GM23338 (cell line): ENCODE data around the gene CCDC40. TPM values are rescaled to one million over a fixed set of nuclear protein-coding genes. Genes with fewer than 3 reads are reported as not detected.

Experiments
- ATAC-seq: fragments of 200-7000 bp; cut with Tn5 transposase; 3 replicates; pipeline ENCODE4 v1.9.1; 2020
- DNase-seq: peaks from one replicate; pipeline ENCODE4 v3.0.0-alpha.2; 2015; ENCODE audit warnings: low spot score
- H2AFZ ChIP-seq: fragments of 200-600 bp; sonication (generic); 2 replicates; pipeline ENCODE4 v1.8.0; 2016; ENCODE audit warnings: antibody characterized with exemption, mild to moderate bottlenecking, moderate library complexity
- H3F3A ChIP-seq: fragments of 200-600 bp; sonication (generic); replicated peaks from 2 replicates; pipeline ENCODE4 v1.8.0; 2017; ENCODE audit warnings: antibody characterized with exemption, mixed run types, low read depth
- H3K27ac ChIP-seq: fragments of 200-600 bp; sonication (generic); 2 replicates; pipeline ENCODE4 v1.6.1; 2016; ENCODE audit warnings: low read depth
- H3K27me3 ChIP-seq: fragments of 200-600 bp; sonication (generic); 2 replicates; pipeline ENCODE4 v1.8.0; 2016; ENCODE audit warnings: mild to moderate bottlenecking, mixed run types, moderate library complexity; ENCODE audit not compliant: insufficient read depth
- H3K36me3 ChIP-seq: fragments of 200-600 bp; sonication (generic); 2 replicates; pipeline ENCODE4 v1.8.0; 2016; ENCODE audit warnings: mild to moderate bottlenecking; ENCODE audit not compliant: insufficient read depth
- H3K4me1 ChIP-seq: fragments of 200-600 bp; sonication (generic); 2 replicates; pipeline ENCODE4 v1.8.0; 2016; ENCODE audit warnings: mild to moderate bottlenecking, moderate library complexity; ENCODE audit not compliant: insufficient read depth
- H3K4me2 ChIP-seq: fragments of 200-600 bp; sonication (generic); 2 replicates; pipeline ENCODE4 v1.7.1; 2017; ENCODE audit warnings: mixed run types
- H3K4me3 ChIP-seq: fragments of 200-600 bp; sonication (generic); 2 replicates; pipeline ENCODE4 v1.6.1; 2016; ENCODE audit warnings: mixed run types
- H3K79me2 ChIP-seq: fragments of 200-600 bp; sonication (generic); replicated peaks from 2 replicates; pipeline ENCODE4 v1.8.0; 2017; ENCODE audit warnings: mild to moderate bottlenecking; ENCODE audit not compliant: insufficient read depth
- H3K9me2 ChIP-seq: fragments of 200-600 bp; sonication (generic); 2 replicates; pipeline ENCODE4 v1.8.0; 2017; ENCODE audit not compliant: insufficient read depth
- H4K20me1 ChIP-seq: fragments of 200-600 bp; sonication (generic); replicated peaks from 2 replicates; pipeline ENCODE4 v1.8.0; 2017; ENCODE audit warnings: mild to moderate bottlenecking; ENCODE audit not compliant: insufficient read depth
- H3K27ac Mint-ChIP-seq: 2 replicates; pipeline ENCODE4 v1.8.0; 2020; ENCODE audit warnings: inconsistent platforms, mild to moderate bottlenecking, moderate library complexity, mixed read lengths
- H3K27me3 Mint-ChIP-seq: 3 replicates; pipeline ENCODE4 v1.8.0; 2022; ENCODE audit warnings: low read depth, mild to moderate bottlenecking, moderate library complexity, mixed read lengths, inconsistent platforms; ENCODE audit not compliant: insufficient read depth, poor library complexity
- H3K36me3 Mint-ChIP-seq: 3 replicates; pipeline ENCODE4 v1.8.0; 2021; ENCODE audit warnings: low read depth, mild to moderate bottlenecking, inconsistent platforms, moderate library complexity, mixed read lengths
- H3K4me1 Mint-ChIP-seq: 3 replicates; pipeline ENCODE4 v1.8.0; 2020; ENCODE audit warnings: mild to moderate bottlenecking, inconsistent platforms, mixed read lengths
- H3K4me3 Mint-ChIP-seq: 3 replicates; pipeline ENCODE4 v1.8.0; 2021; ENCODE audit warnings: moderate library complexity, mild to moderate bottlenecking, inconsistent platforms, mixed read lengths
- H3K9me3 Mint-ChIP-seq: 3 replicates; pipeline ENCODE4 v1.8.0; 2020; ENCODE audit warnings: moderate library complexity, mild to moderate bottlenecking, inconsistent platforms, mixed read lengths
- CREB1 ChIP-seq: fragments of 250-450 bp; sonication (Bioruptor Pico); IDR thresholded peaks from 2 replicates; pipeline ENCODE4 v1.5.0; 2020; ENCODE audit warnings: low read depth, mild to moderate bottlenecking, moderate library complexity
- EZH2 ChIP-seq: fragments of 200-600 bp; sonication (generic); IDR thresholded peaks from one replicate; pipeline ENCODE4 v1.8.0; 2017; ENCODE audit warnings: antibody characterized with exemption, mild to moderate bottlenecking, low read depth; ENCODE audit not compliant: unreplicated experiment
- EZH2phosphoT487 ChIP-seq: fragments of 200-600 bp; sonication (generic); IDR thresholded peaks from one replicate; pipeline ENCODE4 v1.8.1; 2018; ENCODE audit warnings: antibody characterized with exemption; ENCODE audit not compliant: unreplicated experiment
- JUNB ChIP-seq: IDR thresholded peaks from one replicate; pipeline ENCODE4 v1.6.1; 2016; ENCODE audit warnings: antibody characterized with exemption; ENCODE audit not compliant: unreplicated experiment
- NANOG ChIP-seq: IDR thresholded peaks from 2 replicates; pipeline ENCODE4 v1.6.1; 2016; ENCODE audit warnings: antibody characterized with exemption, borderline replicate concordance
- POLR2AphosphoS5 ChIP-seq: IDR thresholded peaks from 2 replicates; pipeline ENCODE4 v1.6.1; 2016; ENCODE audit warnings: antibody characterized with exemption, low read depth
- STAT1 ChIP-seq: IDR thresholded peaks from one replicate; pipeline ENCODE4 v1.6.1; 2016; ENCODE audit warnings: antibody characterized with exemption; ENCODE audit not compliant: unreplicated experiment
- ZNF114 ChIP-seq: fragments of 250-450 bp; sonication (Bioruptor Pico); IDR thresholded peaks from 2 replicates; pipeline ENCODE4 v1.5.0; 2020; ENCODE audit warnings: mild to moderate bottlenecking, moderate library complexity
- ZNF331 ChIP-seq: fragments of 250-450 bp; sonication (Bioruptor Pico); IDR thresholded peaks from 2 replicates; pipeline ENCODE4 v1.5.0; 2020; ENCODE audit warnings: low read depth, mild to moderate bottlenecking, moderate library complexity
- polyA plus RNA-seq: library from polyadenylated mRNA; unstranded; fragments of >200 nt; fragmentation: Nextera tagmentation; extraction: Ambion mirVana; gene quantifications from 2 replicates; pipeline ENCODE4 v1.2.1, GENCODE V29; 2016
- total RNA-seq: library from RNA; depleted of rRNA; stranded (reverse); fragments of >200 nt; shearing (Covaris generic); gene quantifications from 2 replicates; pipeline ENCODE4 v1.2.3, GENCODE V29; 2014
- TF ChIP-seq, protein P1 (sequence below): IDR thresholded peaks from 2 replicates; pipeline ENCODE4 v1.6.1; 2016; ENCODE audit warnings: antibody characterized with exemption
- TF ChIP-seq, protein P2 (sequence below): IDR thresholded peaks from one replicate; pipeline ENCODE4 v1.6.1; 2018; ENCODE audit warnings: antibody characterized with exemption; ENCODE audit not compliant: unreplicated experiment
- TF ChIP-seq, protein P3 (sequence below), 2 experiments: fragments of 200-600 bp in 1 of 2; sonication (generic) in 1 of 2; conservative IDR thresholded peaks; 2 replicates each; pipeline versions ENCODE4 v1.5.1 to v1.6.1; 2016 to 2017; ENCODE audit warnings: antibody characterized with exemption in 2 of 2, low read depth in 2 of 2, mild to moderate bottlenecking in 2 of 2, moderate library complexity in 1 of 2
- TF ChIP-seq, protein P4 (sequence below): fragments of 250-450 bp; sonication (Bioruptor Pico); IDR thresholded peaks from 2 replicates; pipeline ENCODE4 v1.5.0; 2020; ENCODE audit warnings: mild to moderate bottlenecking, moderate library complexity

The CCDC40 gene
- total and polyA plus RNA-seq, 2 experiments from 2014 or later, result 7.6 to 8.1 TPM

DNA sequence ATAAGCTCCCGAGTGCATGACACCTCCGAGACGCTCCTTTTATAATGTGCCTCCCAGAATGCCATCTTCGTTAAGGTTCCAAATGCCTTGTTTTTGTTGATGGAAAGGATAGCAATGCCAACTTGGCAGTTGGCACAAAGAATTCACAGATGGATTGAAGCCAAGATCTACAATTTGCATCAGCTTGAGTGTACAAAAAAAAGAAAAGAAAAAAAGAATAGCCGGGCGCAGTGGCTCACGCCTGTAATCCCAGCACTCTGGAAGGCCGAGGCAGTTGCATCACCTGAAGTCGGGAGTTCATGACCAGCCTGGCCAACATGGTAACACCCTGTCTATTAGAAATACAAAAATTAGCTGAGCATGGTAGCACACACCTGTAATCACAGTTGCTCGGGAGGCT lies 8.4 kb upstream of the CCDC40 start:
- Histone ChIP-seq H4K20me1 (peaks cover 57% of the 10 kb centered on the region), H3K79me2 (peaks cover 96% of the 10 kb centered on the region), H3K27ac (no peak overlapping the region), H2AFZ (no peak overlapping the region), H3K4me3 (no peak overlapping the region), H3K4me1 (peaks cover 30% of the 10 kb centered on the region), H3K36me3 (no peaks in the 10 kb centered on the region), H3F3A (peaks cover 2% of the 10 kb centered on the region; the same call in 1 of the 2 replicates), H3K9me2 (no peaks in the 10 kb centered on the region), H3K4me2 (no peak overlapping the region), H3K27me3 (no peaks in the 10 kb centered on the region)
- Mint-ChIP-seq H3K4me1 (peaks cover 50% of the 10 kb centered on the region), H3K36me3 (no peaks in the 10 kb centered on the region), H3K9me3 (no peaks in the 10 kb centered on the region), H3K4me3 (no peak overlapping the region), H3K27me3 (no peaks in the 10 kb centered on the region), H3K27ac (no peak overlapping the region)
- no peak for ATAC-seq
- DNase-seq, result no peak
- TF ChIP-seq, protein P1, sequence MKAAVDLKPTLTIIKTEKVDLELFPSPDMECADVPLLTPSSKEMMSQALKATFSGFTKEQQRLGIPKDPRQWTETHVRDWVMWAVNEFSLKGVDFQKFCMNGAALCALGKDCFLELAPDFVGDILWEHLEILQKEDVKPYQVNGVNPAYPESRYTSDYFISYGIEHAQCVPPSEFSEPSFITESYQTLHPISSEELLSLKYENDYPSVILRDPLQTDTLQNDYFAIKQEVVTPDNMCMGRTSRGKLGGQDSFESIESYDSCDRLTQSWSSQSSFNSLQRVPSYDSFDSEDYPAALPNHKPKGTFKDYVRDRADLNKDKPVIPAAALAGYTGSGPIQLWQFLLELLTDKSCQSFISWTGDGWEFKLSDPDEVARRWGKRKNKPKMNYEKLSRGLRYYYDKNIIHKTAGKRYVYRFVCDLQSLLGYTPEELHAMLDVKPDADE, result no peak
- TF ChIP-seq ZNF114 (CRISPR knock-in tag), result no peak
- TF ChIP-seq, protein P2, sequence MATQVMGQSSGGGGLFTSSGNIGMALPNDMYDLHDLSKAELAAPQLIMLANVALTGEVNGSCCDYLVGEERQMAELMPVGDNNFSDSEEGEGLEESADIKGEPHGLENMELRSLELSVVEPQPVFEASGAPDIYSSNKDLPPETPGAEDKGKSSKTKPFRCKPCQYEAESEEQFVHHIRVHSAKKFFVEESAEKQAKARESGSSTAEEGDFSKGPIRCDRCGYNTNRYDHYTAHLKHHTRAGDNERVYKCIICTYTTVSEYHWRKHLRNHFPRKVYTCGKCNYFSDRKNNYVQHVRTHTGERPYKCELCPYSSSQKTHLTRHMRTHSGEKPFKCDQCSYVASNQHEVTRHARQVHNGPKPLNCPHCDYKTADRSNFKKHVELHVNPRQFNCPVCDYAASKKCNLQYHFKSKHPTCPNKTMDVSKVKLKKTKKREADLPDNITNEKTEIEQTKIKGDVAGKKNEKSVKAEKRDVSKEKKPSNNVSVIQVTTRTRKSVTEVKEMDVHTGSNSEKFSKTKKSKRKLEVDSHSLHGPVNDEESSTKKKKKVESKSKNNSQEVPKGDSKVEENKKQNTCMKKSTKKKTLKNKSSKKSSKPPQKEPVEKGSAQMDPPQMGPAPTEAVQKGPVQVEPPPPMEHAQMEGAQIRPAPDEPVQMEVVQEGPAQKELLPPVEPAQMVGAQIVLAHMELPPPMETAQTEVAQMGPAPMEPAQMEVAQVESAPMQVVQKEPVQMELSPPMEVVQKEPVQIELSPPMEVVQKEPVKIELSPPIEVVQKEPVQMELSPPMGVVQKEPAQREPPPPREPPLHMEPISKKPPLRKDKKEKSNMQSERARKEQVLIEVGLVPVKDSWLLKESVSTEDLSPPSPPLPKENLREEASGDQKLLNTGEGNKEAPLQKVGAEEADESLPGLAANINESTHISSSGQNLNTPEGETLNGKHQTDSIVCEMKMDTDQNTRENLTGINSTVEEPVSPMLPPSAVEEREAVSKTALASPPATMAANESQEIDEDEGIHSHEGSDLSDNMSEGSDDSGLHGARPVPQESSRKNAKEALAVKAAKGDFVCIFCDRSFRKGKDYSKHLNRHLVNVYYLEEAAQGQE, result no peak
- no peak for TF ChIP-seq EZH2
- TF ChIP-seq, protein P3, sequence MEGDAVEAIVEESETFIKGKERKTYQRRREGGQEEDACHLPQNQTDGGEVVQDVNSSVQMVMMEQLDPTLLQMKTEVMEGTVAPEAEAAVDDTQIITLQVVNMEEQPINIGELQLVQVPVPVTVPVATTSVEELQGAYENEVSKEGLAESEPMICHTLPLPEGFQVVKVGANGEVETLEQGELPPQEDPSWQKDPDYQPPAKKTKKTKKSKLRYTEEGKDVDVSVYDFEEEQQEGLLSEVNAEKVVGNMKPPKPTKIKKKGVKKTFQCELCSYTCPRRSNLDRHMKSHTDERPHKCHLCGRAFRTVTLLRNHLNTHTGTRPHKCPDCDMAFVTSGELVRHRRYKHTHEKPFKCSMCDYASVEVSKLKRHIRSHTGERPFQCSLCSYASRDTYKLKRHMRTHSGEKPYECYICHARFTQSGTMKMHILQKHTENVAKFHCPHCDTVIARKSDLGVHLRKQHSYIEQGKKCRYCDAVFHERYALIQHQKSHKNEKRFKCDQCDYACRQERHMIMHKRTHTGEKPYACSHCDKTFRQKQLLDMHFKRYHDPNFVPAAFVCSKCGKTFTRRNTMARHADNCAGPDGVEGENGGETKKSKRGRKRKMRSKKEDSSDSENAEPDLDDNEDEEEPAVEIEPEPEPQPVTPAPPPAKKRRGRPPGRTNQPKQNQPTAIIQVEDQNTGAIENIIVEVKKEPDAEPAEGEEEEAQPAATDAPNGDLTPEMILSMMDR (conservative IDR thresholded peaks at IDR 0.05; ENCODE audit: low read depth in 2 of 2), result no peak
- no peak for TF ChIP-seq NANOG
- TF ChIP-seq POLR2AphosphoS5, result no peak
- no peak for TF ChIP-seq CREB1 (CRISPR knock-in tag)
- TF ChIP-seq, protein P4, sequence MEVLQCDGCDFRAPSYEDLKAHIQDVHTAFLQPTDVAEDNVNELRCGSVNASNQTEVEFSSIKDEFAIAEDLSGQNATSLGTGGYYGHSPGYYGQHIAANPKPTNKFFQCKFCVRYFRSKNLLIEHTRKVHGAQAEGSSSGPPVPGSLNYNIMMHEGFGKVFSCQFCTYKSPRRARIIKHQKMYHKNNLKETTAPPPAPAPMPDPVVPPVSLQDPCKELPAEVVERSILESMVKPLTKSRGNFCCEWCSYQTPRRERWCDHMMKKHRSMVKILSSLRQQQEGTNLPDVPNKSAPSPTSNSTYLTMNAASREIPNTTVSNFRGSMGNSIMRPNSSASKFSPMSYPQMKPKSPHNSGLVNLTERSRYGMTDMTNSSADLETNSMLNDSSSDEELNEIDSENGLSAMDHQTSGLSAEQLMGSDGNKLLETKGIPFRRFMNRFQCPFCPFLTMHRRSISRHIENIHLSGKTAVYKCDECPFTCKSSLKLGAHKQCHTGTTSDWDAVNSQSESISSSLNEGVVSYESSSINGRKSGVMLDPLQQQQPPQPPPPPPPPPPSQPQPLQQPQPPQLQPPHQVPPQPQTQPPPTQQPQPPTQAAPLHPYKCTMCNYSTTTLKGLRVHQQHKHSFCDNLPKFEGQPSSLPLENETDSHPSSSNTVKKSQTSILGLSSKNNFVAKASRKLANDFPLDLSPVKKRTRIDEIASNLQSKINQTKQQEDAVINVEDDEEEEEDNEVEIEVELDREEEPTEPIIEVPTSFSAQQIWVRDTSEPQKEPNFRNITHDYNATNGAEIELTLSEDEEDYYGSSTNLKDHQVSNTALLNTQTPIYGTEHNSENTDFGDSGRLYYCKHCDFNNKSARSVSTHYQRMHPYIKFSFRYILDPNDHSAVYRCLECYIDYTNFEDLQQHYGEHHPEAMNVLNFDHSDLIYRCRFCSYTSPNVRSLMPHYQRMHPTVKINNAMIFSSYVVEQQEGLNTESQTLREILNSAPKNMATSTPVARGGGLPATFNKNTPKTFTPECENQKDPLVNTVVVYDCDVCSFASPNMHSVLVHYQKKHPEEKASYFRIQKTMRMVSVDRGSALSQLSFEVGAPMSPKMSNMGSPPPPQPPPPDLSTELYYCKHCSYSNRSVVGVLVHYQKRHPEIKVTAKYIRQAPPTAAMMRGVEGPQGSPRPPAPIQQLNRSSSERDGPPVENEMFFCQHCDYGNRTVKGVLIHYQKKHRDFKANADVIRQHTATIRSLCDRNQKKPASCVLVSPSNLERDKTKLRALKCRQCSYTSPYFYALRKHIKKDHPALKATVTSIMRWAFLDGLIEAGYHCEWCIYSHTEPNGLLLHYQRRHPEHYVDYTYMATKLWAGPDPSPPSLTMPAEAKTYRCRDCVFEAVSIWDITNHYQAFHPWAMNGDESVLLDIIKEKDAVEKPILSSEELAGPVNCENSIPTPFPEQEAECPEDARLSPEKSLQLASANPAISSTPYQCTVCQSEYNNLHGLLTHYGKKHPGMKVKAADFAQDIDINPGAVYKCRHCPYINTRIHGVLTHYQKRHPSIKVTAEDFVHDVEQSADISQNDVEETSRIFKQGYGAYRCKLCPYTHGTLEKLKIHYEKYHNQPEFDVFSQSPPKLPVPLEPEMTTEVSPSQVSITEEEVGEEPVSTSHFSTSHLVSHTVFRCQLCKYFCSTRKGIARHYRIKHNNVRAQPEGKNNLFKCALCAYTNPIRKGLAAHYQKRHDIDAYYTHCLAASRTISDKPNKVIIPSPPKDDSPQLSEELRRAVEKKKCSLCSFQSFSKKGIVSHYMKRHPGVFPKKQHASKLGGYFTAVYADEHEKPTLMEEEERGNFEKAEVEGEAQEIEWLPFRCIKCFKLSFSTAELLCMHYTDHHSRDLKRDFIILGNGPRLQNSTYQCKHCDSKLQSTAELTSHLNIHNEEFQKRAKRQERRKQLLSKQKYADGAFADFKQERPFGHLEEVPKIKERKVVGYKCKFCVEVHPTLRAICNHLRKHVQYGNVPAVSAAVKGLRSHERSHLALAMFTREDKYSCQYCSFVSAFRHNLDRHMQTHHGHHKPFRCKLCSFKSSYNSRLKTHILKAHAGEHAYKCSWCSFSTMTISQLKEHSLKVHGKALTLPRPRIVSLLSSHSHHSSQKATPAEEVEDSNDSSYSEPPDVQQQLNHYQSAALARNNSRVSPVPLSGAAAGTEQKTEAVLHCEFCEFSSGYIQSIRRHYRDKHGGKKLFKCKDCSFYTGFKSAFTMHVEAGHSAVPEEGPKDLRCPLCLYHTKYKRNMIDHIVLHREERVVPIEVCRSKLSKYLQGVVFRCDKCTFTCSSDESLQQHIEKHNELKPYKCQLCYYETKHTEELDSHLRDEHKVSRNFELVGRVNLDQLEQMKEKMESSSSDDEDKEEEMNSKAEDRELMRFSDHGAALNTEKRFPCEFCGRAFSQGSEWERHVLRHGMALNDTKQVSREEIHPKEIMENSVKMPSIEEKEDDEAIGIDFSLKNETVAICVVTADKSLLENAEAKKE (CRISPR knock-in tag), result no peak
- TF ChIP-seq EZH2phosphoT487, result no peak
- no peak for TF ChIP-seq JUNB
- no peak for TF ChIP-seq STAT1
- no peak for TF ChIP-seq ZNF331 (CRISPR knock-in tag)
